Body of pancreas (tissue), 4 donors: ENCODE data around the gene RAB10. TPM values are rescaled to one million over a fixed set of nuclear protein-coding genes. Genes with fewer than 3 reads are reported as not detected.
A peak's percentile ranks its signal among the peaks of the same experiment; 100 is the strongest.

ENCODE experiments used
- ATAC-seq: fragments of 150-250 bp; one replicate; pipeline ENCODE4 v1.9.1; 2016
- DNase-seq, 4 donors: peaks; one replicate each; pipeline ENCODE4 v3.0.0-alpha.2; 2019
- H3K27ac ChIP-seq, 4 donors: fragments of 200-600 bp; sonication (generic); 1 replicate in 3 of 4; 2 replicates in 1 of 4; pipeline versions ENCODE4 v1.5.1 to v1.6.1; 2016 to 2019; ENCODE audit warnings: mild to moderate bottlenecking in 1 of 4, mixed read lengths in 1 of 4, moderate library complexity in 1 of 4
- H3K27me3 ChIP-seq, 2 donors: fragments of 200-600 bp; sonication (generic); one replicate each; pipeline ENCODE4 v1.6.0; 2016; ENCODE audit warnings: mild to moderate bottlenecking in 1 of 2
- H3K36me3 ChIP-seq, 2 donors: fragments of 200-600 bp; sonication (generic); replicated peaks in 1 of 2; 2 replicates each; pipeline ENCODE4 v1.5.1; 2016; ENCODE audit warnings: low read depth in 2 of 2; ENCODE audit not compliant: insufficient read depth in 1 of 2
- H3K4me1 ChIP-seq: fragments of 200-600 bp; sonication (generic); one replicate; pipeline ENCODE4 v1.6.0; 2016
- H3K4me3 ChIP-seq, 2 donors: fragments of 200-600 bp; sonication (generic); 1 replicate in 1 of 2; 2 replicates in 1 of 2; pipeline ENCODE4 v1.5.1; 2016 to 2019
- H3K9me3 ChIP-seq, 3 donors: fragments of 200-600 bp; sonication (generic); 1 replicate in 2 of 3; 2 replicates in 1 of 3; pipeline ENCODE4 v1.5.1; 2016
- CTCF ChIP-seq, 7 experiments: fragments of 450-650 bp in 4 of 7; fragments of 200-600 bp in 3 of 7; sonication (generic) in 3 of 7; IDR thresholded peaks; one replicate each; pipeline ENCODE4 v1.5.1; 2016 to 2019; ENCODE audit warnings: antibody characterized with exemption in 7 of 7
- POLR2A ChIP-seq, 3 donors: fragments of 450-650 bp; IDR thresholded peaks; one replicate each; pipeline ENCODE4 v1.6.1; 2016; ENCODE audit warnings: antibody characterized with exemption in 3 of 3, mild to moderate bottlenecking in 2 of 3
- WGBS, 2 donors: methylation state at CpG; one replicate each; pipeline ENCODE4 v1.1.5; 2017; 5-methylcytosine and 5-hydroxymethylcytosine counted together
- intact Hi-C: fragments of 100-400 bp; cut with DNase I; formaldehyde crosslinking; loops from one replicate; pipeline ENCODE4 v1.15.1; 2023
- total RNA-seq, 2 donors: library from RNA; depleted of rRNA; stranded (reverse); fragments of >200 nt; gene quantifications; one replicate each; pipeline ENCODE4 v1.1.0, GENCODE V29; 2016

The RAB10 gene
- total RNA-seq, 2 donors from 2014 or later = 41.5 to 115 TPM

- TF ChIP-seq CTCF (IDR thresholded peaks at IDR 0.05) (no peak), POLR2A (IDR thresholded peaks at IDR 0.05) (no peak)
- Histone ChIP-seq H3K4me1 (peaks cover 10% of the 10 kb centered on the region), H3K9me3 (no peaks in the 10 kb centered on the region), H3K36me3 (no peaks in the 10 kb centered on the region), H3K27ac (no peak overlapping the region), H3K27me3 (no peaks in the 10 kb centered on the region), H3K4me3 (no peak overlapping the region)
- ATAC-seq = no peak
- 76 to 86% methylated on average over 7 of the region's 7 CpGs for WGBS, 2 donors
- no peak for DNase-seq
- intact Hi-C loops = no loop called here
Measured at GRCh38 chr2:26061539-26061938, 27.7 kb downstream of the RAB10 start.

- WGBS, 2 donors = 96 to 100% methylated on average over 4 of the region's 4 CpGs
- H3K4me3 ChIP-seq = no peak overlapping the region
- H3K27ac ChIP-seq = no peak overlapping the region
- ATAC-seq (no peak), DNase-seq (no peak)
- H3K9me3 ChIP-seq = no peaks in the 10 kb centered on the region
- TF ChIP-seq POLR2A (IDR thresholded peaks at IDR 0.05) = no peak
- no peak for TF ChIP-seq CTCF (IDR thresholded peaks at IDR 0.05)
- peaks cover 11% of the 10 kb centered on the region for H3K4me1 ChIP-seq
- H3K36me3 ChIP-seq = no peaks in the 10 kb centered on the region
- intact Hi-C loops = no loop called here
- no peaks in the 10 kb centered on the region for H3K27me3 ChIP-seq
Measured at GRCh38 chr2:26064846-26065245, 31.0 kb downstream of the RAB10 start.

GRCh38 chr2:26067186-26067974, 33.5 kb downstream of the RAB10 start:
- 90 to 92% methylated on average over 1 of the region's 1 CpG for WGBS, 2 donors
- no peaks in the 10 kb centered on the region for H3K27me3 ChIP-seq
- DNase-seq = no peak
- H3K9me3 ChIP-seq = no peaks in the 10 kb centered on the region
- H3K36me3 ChIP-seq = no peaks in the 10 kb centered on the region
- no peak overlapping the region for H3K4me3 ChIP-seq
- peaks cover 11% of the 10 kb centered on the region for H3K4me1 ChIP-seq
- intact Hi-C loops = no loop called here
- TF ChIP-seq CTCF (IDR thresholded peaks at IDR 0.05) (no peak), POLR2A (IDR thresholded peaks at IDR 0.05) (no peak)
- H3K27ac ChIP-seq = no peak overlapping the region
- ATAC-seq = no peak

- TF ChIP-seq POLR2A (IDR thresholded peaks at IDR 0.05) = no peak
- H3K27ac ChIP-seq = peak overlapping the region in 1 of 4 donors; percentile 36
- ATAC-seq (no peak), DNase-seq (no peak)
- no peaks in the 10 kb centered on the region for H3K9me3 ChIP-seq
- H3K4me1 ChIP-seq = peaks cover 13% of the 10 kb centered on the region
- intact Hi-C loops = no loop called here
- no peaks in the 10 kb centered on the region for H3K36me3 ChIP-seq
- no peak overlapping the region for H3K4me3 ChIP-seq
- WGBS, 2 donors = 49 to 66% methylated on average over 3 of the region's 3 CpGs
- H3K27me3 ChIP-seq = no peaks in the 10 kb centered on the region
Measured at GRCh38 chr2:26067980-26068507, 34.2 kb downstream of the RAB10 start.

- Histone ChIP-seq H3K27ac (peak overlapping the region in 1 of 4 donors; percentile 36), H3K4me1 (peaks cover 20% of the 10 kb centered on the region), H3K4me3 (no peak overlapping the region), H3K36me3 (no peaks in the 10 kb centered on the region), H3K9me3 (no peaks in the 10 kb centered on the region), H3K27me3 (no peaks in the 10 kb centered on the region)
- ATAC-seq (no peak), DNase-seq (peak in 2 of 4 donors; percentile 14 to 18)
- intact Hi-C loops = no loop called here
- TF ChIP-seq POLR2A (IDR thresholded peaks at IDR 0.05) (no peak), CTCF (IDR thresholded peaks at IDR 0.05) (no peak)
- 12 to 33% methylated on average over 4 of the region's 4 CpGs for WGBS, 2 donors
Measured at GRCh38 chr2:26068602-26069298, 34.9 kb downstream of the RAB10 start.
